Stimulated activated CD4-positive, alpha-beta T cell treated with anti-CD3 and anti-CD28 coated beads, TNF-alpha, amount 100 ng/mL, for 24 hours (primary cell): ENCODE data around the gene IP6K3.

ENCODE experiments used
- DNase-seq, 3 experiments: peaks; one replicate each; pipeline ENCODE4 v3.0.0-alpha.2; 2020; ENCODE audit warnings: low read depth in 3 of 3

IP6K3 gene

DNA sequence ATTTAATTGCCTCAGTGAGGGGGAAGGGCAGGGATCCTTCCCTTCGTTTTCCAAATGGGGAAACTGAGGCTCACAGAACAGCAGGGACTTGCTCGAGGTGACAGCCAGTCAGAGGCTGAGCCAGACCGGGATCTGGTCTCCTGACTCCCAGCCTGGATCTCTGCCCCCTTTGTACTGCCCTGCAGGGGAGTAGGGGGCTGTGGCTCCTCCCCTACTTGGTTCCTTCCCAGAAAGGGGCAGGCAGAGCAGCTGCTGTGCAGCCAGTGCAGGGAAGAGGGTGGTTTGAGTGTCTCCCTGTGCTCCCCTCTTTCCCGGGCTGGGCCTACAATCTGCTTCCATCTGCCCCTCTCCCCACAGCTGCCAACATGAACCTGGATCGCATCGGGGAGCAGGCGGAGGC, 72.9 kb downstream of the IP6K3 start:
- DNase-seq, result no peak

DNA sequence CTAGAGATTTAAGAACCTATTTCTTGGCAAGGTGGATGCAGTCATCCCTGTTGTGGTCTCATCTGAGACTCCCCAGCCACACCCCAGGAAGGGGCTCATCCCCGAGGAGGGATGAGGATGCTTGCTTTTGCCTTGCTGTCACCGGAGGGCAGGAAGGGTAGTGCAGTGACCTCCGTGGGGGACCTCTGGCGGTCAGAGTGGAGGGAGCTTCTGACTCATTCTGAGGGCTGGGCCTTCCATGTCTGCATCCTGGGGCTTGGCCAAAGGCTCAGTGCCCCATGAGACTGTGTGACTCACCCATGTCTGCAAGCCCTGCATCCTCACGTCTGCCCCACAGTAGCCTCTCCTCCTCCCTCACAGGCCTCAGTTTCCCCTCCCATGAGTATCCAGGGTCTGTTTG, 73.9 kb downstream of the IP6K3 start:
- no peak for DNase-seq

DNA sequence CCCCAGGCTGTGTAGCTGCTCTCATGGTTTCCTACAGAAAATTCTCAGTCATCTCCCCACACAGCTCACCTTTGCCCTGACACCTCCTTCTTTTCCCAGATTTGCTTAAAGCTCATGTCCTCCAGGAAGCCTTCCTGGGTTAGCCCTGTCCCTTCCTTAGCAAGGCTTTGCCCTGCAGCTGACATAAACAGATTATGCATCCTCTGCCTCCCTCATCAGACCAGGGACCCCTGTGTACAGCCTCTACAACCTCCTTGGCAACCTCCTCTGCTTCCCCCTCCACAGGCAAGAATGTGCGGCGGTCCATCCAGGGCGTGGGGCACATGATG, 75.0 kb downstream of the IP6K3 start:
- DNase-seq, result no peak
